Measurements from ENCODE around the gene TVP23A. TPM values are rescaled to one million over a fixed set of nuclear protein-coding genes. Genes with fewer than 3 reads are reported as not detected.

The TVP23A gene
- total RNA-seq, 1 experiment from 2014 or later, result 3.1 TPM

GRCh38 chr16:10858203-10858602, 39.6 kb upstream of the TVP23A start:
- Histone ChIP-seq H3K4me2 (ENCODE audit: insufficient read depth, insufficient read length, low read length) (no peak overlapping the region), H3T11ph (ENCODE audit: low read length) (no peak overlapping the region), H2BK5ac (ENCODE audit: insufficient read length, low read length) (no peak overlapping the region), H3K14ac (ENCODE audit: insufficient read depth, low read length) (no peak overlapping the region), H3K56ac (ENCODE audit: insufficient read length, low read depth, low read length) (no peak overlapping the region), H4K8ac (replicated peaks; ENCODE audit: insufficient read length, low read depth, low read length) (no peak overlapping the region), H2BK12ac (ENCODE audit: insufficient read length, low read depth, low read length) (no peak overlapping the region), H2AFZ (ENCODE audit: low read length) (no peak overlapping the region), H2BK120ac (ENCODE audit: low read depth, low read length, poor library complexity, severe bottlenecking) (no peak overlapping the region), H2AK5ac (ENCODE audit: insufficient read length, low read length) (no peak overlapping the region), H3K23ac (ENCODE audit: insufficient read length, low read depth, low read length) (no peak overlapping the region), H3K79me2 (ENCODE audit: insufficient read depth, low read length) (no peaks in the 10 kb centered on the region), H3K27ac (ENCODE audit: insufficient read length, low read depth, low read length) (no peak overlapping the region), H3K23me2 (ENCODE audit: insufficient read length, low read depth, low read length, poor library complexity, severe bottlenecking) (no peaks in the 10 kb centered on the region), H2BK15ac (ENCODE audit: low read depth, low read length) (no peak overlapping the region), H3K9ac (ENCODE audit: extremely low read depth, insufficient read length, low read length) (no peak overlapping the region), H3K9me3 (ENCODE audit: control insufficient read depth, low read depth, low read length) (no peaks in the 10 kb centered on the region), H2BK20ac (ENCODE audit: low read depth, low read length, poor library complexity, severe bottlenecking) (no peak overlapping the region), H3K27me3 (ENCODE audit: insufficient read depth, low read length) (no peaks in the 10 kb centered on the region), H4K20me1 (ENCODE audit: control insufficient read depth, insufficient read depth, insufficient read length) (no peaks in the 10 kb centered on the region), H3K4me1 (ENCODE audit: insufficient read depth, low read length) (no peaks in the 10 kb centered on the region), H3K4ac (ENCODE audit: low read depth, low read length) (no peak overlapping the region), H3K79me1 (ENCODE audit: insufficient read depth, low read depth, low read length, poor library complexity, severe bottlenecking) (no peaks in the 10 kb centered on the region), H3K18ac (ENCODE audit: insufficient read length, low read depth, low read length) (no peak overlapping the region), H4K91ac (ENCODE audit: insufficient read length, low read depth, low read length) (no peak overlapping the region), H4K5ac (ENCODE audit: insufficient read length, low read depth, low read length) (no peak overlapping the region)
- no peak for TF ChIP-seq CTCF (conservative IDR thresholded peaks at IDR 0.05)
- H3K9me3 Mint-ChIP-seq, result peaks cover 5 to 8% of the 10 kb centered on the region in 2 experiments; a peak in 3 of 5 replicates
- WGBS (ENCODE audit: extremely low coverage, insufficient read length, low lambda C conversion rate), result no CpG with 5 or more reads among the region's 1 CpG
- no peak for DNase-seq
- H3K27ac Mint-ChIP-seq, result no peak overlapping the region
- peaks cover 1% of the 10 kb centered on the region; the same call in 1 of the 2 replicates for H3K27me3 Mint-ChIP-seq (ENCODE audit: low read depth)
- H3K4me3 Mint-ChIP-seq, result no peak overlapping the region; a peak in 1 of 5 replicates
- no peaks in the 10 kb centered on the region for H3K4me1 Mint-ChIP-seq
- peaks cover 0 to 7% (median 3%) of the 10 kb centered on the region in 3 experiments; a peak in 3 of 7 replicates for H3K36me3 Mint-ChIP-seq (ENCODE audit: insufficient read depth in 1 of 3, low read depth in 3 of 3)
